Smooth muscle cell (in vitro differentiated cells): ENCODE results near the gene ERF. TPM values are rescaled to one million over a fixed set of nuclear protein-coding genes. Genes with fewer than 3 reads are reported as not detected.

ENCODE experiments used
- DNase-seq: peaks from one replicate; lab custom pipeline; 2025; ENCODE audit not compliant: unreplicated experiment; lab: John Stamatoyannopoulos, UW
- H2AFZ ChIP-seq: fragments of 200-600 bp; sonication (generic); 2 replicates; pipeline ENCODE4 v1.6.0; 2016; ENCODE audit warnings: antibody characterized with exemption, low read depth, mild to moderate bottlenecking
- H3F3A ChIP-seq: fragments of 200-600 bp; sonication (generic); 2 replicates; pipeline ENCODE4 v1.6.0; 2017; ENCODE audit warnings: antibody characterized with exemption, low read depth
- H3K27ac ChIP-seq: fragments of 200-600 bp; sonication (generic); 2 replicates; pipeline ENCODE4 v1.5.1; 2016; ENCODE audit warnings: low read depth, mild to moderate bottlenecking
- H3K27me3 ChIP-seq: fragments of 200-600 bp; sonication (generic); 2 replicates; pipeline ENCODE4 v1.6.1; 2016; ENCODE audit warnings: low read depth, mild to moderate bottlenecking
- H3K36me3 ChIP-seq: fragments of 200-600 bp; sonication (generic); 2 replicates; pipeline ENCODE4 v1.5.1; 2016; ENCODE audit warnings: low read depth
- H3K4me1 ChIP-seq: fragments of 200-600 bp; sonication (generic); 2 replicates; pipeline ENCODE4 v1.5.1; 2016; ENCODE audit warnings: low read depth
- H3K4me2 ChIP-seq: fragments of 200-600 bp; sonication (generic); 2 replicates; pipeline ENCODE4 v1.6.0; 2016; ENCODE audit warnings: mild to moderate bottlenecking
- H3K4me3 ChIP-seq: fragments of 200-600 bp; sonication (generic); 2 replicates; pipeline ENCODE4 v1.5.1; 2016; ENCODE audit warnings: mild to moderate bottlenecking
- H3K79me2 ChIP-seq: fragments of 200-600 bp; sonication (generic); 2 replicates; pipeline ENCODE4 v1.6.0; 2016; ENCODE audit warnings: low read depth, mild to moderate bottlenecking
- H3K9ac ChIP-seq: fragments of 200-600 bp; sonication (generic); 2 replicates; pipeline ENCODE4 v1.6.0; 2016; ENCODE audit warnings: low read depth
- H3K9me3 ChIP-seq: fragments of 200-600 bp; sonication (generic); replicated peaks from 2 replicates; pipeline ENCODE4 v1.5.1; 2016; ENCODE audit warnings: low read depth
- H4K20me1 ChIP-seq: fragments of 200-600 bp; sonication (generic); 2 replicates; pipeline ENCODE4 v1.6.0; 2016; ENCODE audit warnings: low read depth
- CTCF ChIP-seq: fragments of 200-600 bp; sonication (generic); IDR thresholded peaks from 2 replicates; pipeline ENCODE4 v1.5.1; 2017; ENCODE audit warnings: borderline replicate concordance, mild to moderate bottlenecking, antibody characterized with exemption; ENCODE audit not compliant: insufficient read depth, poor library complexity, severe bottlenecking
- WGBS: methylation state at CpG from one replicate; pipeline ENCODE4 v1.1.7; 2016; ENCODE audit warnings: low lambda C conversion rate; 5-methylcytosine and 5-hydroxymethylcytosine counted together
- polyA plus RNA-seq: library from polyadenylated mRNA; unstranded; fragments of >200 nt; fragmentation: Nextera tagmentation; extraction: Ambion mirVana; gene quantifications from 2 replicates; pipeline ENCODE4 v1.2.1, GENCODE V29; 2016
- total RNA-seq: library from RNA; depleted of rRNA; stranded (reverse); fragments of >200 nt; gene quantifications from 2 replicates; pipeline ENCODE4 v1.2.3, GENCODE V29; 2014

ERF gene
- total and polyA plus RNA-seq, 2 experiments from 2014 or later = 14.9 to 20.5 TPM

- TF ChIP-seq CTCF = no peak
- DNase-seq = no peak
- no peak overlapping the region for H3K4me3 ChIP-seq
- H3K36me3 ChIP-seq = no peaks in the 10 kb centered on the region
- no peak overlapping the region for H3K9ac ChIP-seq
- H3K4me1 ChIP-seq = peaks cover 17% of the 10 kb centered on the region
- H2AFZ ChIP-seq = no peak overlapping the region
- peaks cover 78% of the 10 kb centered on the region for H4K20me1 ChIP-seq
- WGBS = 94% methylated on average over 15 of the region's 15 CpGs
- H3K9me3 ChIP-seq = no peaks in the 10 kb centered on the region
- H3K27me3 ChIP-seq = no peaks in the 10 kb centered on the region
- H3K79me2 ChIP-seq = peaks cover 61% of the 10 kb centered on the region
- peaks cover 27% of the 10 kb centered on the region for H3F3A ChIP-seq
- H3K4me2 ChIP-seq = no peak overlapping the region
- H3K27ac ChIP-seq = peak overlapping the region; percentile 97
Observed at GRCh38 chr19:42250183-42250665, 4.7 kb downstream of the ERF start.

GRCh38 chr19:42249769-42250168, 5.2 kb downstream of the ERF start:
- Histone ChIP-seq H3K4me1 (peaks cover 17% of the 10 kb centered on the region), H3K9me3 (no peaks in the 10 kb centered on the region), H3K79me2 (peaks cover 60% of the 10 kb centered on the region), H3K9ac (no peak overlapping the region), H3K36me3 (no peaks in the 10 kb centered on the region), H3K4me2 (no peak overlapping the region), H3K4me3 (no peak overlapping the region), H3K27me3 (no peaks in the 10 kb centered on the region), H3F3A (peaks cover 27% of the 10 kb centered on the region), H2AFZ (no peak overlapping the region), H4K20me1 (peaks cover 78% of the 10 kb centered on the region), H3K27ac (peak overlapping the region; percentile 97)
- WGBS = 88% methylated on average over 6 of the region's 6 CpGs
- no peak for TF ChIP-seq CTCF
- no peak for DNase-seq

GRCh38 chr19:42249149-42249750, 5.7 kb downstream of the ERF start:
- peaks cover 28% of the 10 kb centered on the region for H3F3A ChIP-seq
- H3K79me2 ChIP-seq = peaks cover 55% of the 10 kb centered on the region
- no peak overlapping the region for H3K27ac ChIP-seq
- 97% methylated on average over 35 of the region's 36 CpGs for WGBS
- DNase-seq = no peak
- no peaks in the 10 kb centered on the region for H3K9me3 ChIP-seq
- H3K4me2 ChIP-seq = no peak overlapping the region
- H3K36me3 ChIP-seq = no peaks in the 10 kb centered on the region
- H3K9ac ChIP-seq = no peak overlapping the region
- H4K20me1 ChIP-seq = peaks cover 78% of the 10 kb centered on the region
- H3K27me3 ChIP-seq = no peaks in the 10 kb centered on the region
- no peak overlapping the region for H3K4me3 ChIP-seq
- H3K4me1 ChIP-seq = peaks cover 17% of the 10 kb centered on the region
- no peak for TF ChIP-seq CTCF
- no peak overlapping the region for H2AFZ ChIP-seq
